Mucosa of rectum (tissue), 2 donors: ENCODE measurements around the gene NNT.
"Not testable (repeated sequence)": the region's sequence is repeated elsewhere in the genome, so short reads cannot be mapped to it uniquely, and the experiment has no call there.

Experiments used
- H3K27ac ChIP-seq, 2 donors: one replicate each; pipeline ENCODE4 v1.7.0; 2013; ENCODE audit warnings: inconsistent platforms in 2 of 2, low read depth in 2 of 2, low read length in 2 of 2
- H3K27me3 ChIP-seq, 2 donors: one replicate each; pipeline ENCODE4 v1.7.0; 2013; ENCODE audit warnings: low read length in 2 of 2; ENCODE audit not compliant: control insufficient read depth in 2 of 2, insufficient read depth in 2 of 2
- H3K36me3 ChIP-seq, 2 donors: one replicate each; pipeline ENCODE4 v1.7.0; 2013; ENCODE audit warnings: low read length in 2 of 2; ENCODE audit not compliant: control insufficient read depth in 2 of 2, insufficient read depth in 2 of 2
- H3K4me1 ChIP-seq, 2 donors: one replicate each; pipeline ENCODE4 v1.7.0; 2013; ENCODE audit warnings: low read length in 2 of 2, mild to moderate bottlenecking in 1 of 2; ENCODE audit not compliant: control insufficient read depth in 2 of 2, insufficient read depth in 2 of 2
- H3K4me3 ChIP-seq, 2 donors: one replicate each; pipeline ENCODE4 v1.7.0; 2013; ENCODE audit warnings: low read length in 2 of 2
- H3K9ac ChIP-seq, 2 donors: one replicate each; pipeline ENCODE4 v1.7.0; 2013; ENCODE audit warnings: low read length in 2 of 2, low read depth in 1 of 2, mild to moderate bottlenecking in 1 of 2
- H3K9me3 ChIP-seq, 2 donors: one replicate each; pipeline ENCODE4 v1.7.0; 2013; ENCODE audit warnings: low read length in 2 of 2; ENCODE audit not compliant: control insufficient read depth in 2 of 2
- donor health status: healthy.
- donor health status: Normal muscosa, but diverticular disease.

NNT gene

DNA sequence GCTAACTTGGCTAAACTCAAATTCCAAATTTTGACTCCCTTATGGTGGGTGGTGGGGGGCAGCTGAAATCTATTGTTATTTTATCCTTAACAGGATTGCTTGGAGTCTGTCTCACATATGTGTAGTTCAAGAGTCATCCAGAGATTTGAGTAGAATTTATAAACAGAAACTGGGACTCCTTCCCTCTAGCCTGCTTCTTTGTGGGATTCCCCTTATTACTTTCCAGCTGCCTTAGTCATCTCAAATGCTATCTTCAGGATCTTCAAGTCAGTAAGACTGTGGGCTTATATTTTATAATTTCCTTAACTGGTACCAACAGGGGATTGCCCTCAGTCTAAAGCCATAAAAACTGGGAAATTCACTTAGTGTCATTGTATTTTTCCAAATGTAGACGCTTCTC lies 55.5 kb downstream of the NNT start:
- no peak overlapping the region for H3K4me3 ChIP-seq
- no peak overlapping the region for H3K27ac ChIP-seq
- H3K9me3 ChIP-seq: no peaks in the 10 kb centered on the region
- H3K9ac ChIP-seq: no peak overlapping the region
- H3K27me3 ChIP-seq: no peaks in the 10 kb centered on the region
- H3K4me1 ChIP-seq: no peaks in the 10 kb centered on the region
- peaks cover 28 to 30% of the 10 kb centered on the region in 2 donors for H3K36me3 ChIP-seq

DNA sequence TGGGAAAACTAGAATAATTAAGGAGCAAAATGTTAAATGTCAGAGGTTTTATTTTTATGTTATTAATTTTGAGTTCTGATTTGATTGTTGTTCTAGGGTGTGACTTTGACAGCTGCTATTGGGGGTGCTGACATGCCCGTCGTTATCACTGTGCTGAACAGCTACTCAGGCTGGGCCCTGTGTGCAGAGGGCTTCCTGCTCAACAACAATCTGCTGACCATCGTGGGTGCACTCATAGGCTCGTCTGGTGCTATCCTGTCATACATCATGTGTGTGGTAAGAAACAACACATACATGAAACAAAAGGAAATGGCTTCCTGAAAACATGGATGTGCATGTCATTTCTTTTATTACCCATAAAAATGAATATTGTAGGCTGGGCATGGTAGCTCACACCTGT lies 56.1 kb downstream of the NNT start:
- Histone ChIP-seq H3K9ac (no peak overlapping the region), H3K4me1 (no peaks in the 10 kb centered on the region), H3K4me3 (no peak overlapping the region), H3K27me3 (no peaks in the 10 kb centered on the region), H3K36me3 (peaks cover 24 to 31% of the 10 kb centered on the region in 2 donors), H3K9me3 (no peaks in the 10 kb centered on the region), H3K27ac (no peak overlapping the region)

DNA sequence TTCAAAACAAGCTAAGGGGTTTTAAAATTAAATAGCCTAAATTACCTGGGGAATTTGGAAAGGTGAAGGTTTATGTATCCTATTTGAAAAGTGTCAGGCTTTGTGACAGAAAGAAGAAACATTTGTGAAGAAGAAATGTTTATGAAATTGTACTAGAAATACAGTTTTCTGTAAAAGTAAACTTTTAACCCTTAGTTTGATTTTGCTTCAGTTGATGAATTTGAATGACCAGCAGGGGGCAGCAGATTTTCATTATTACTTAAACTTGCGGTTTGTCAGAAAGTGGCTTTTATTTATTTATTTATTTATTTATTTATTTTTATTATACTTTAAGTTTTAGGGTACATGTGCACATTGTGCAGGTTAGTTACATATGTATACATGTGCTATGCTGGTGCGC lies 58.1 kb downstream of the NNT start:
- no peaks in the 10 kb centered on the region for H3K9me3 ChIP-seq
- H3K4me3 ChIP-seq: no peak overlapping the region
- H3K27ac ChIP-seq: no peak overlapping the region
- H3K4me1 ChIP-seq: no peaks in the 10 kb centered on the region
- H3K9ac ChIP-seq: no peak overlapping the region
- H3K36me3 ChIP-seq: peaks cover 14 to 28% of the 10 kb centered on the region in 2 donors
- no peaks in the 10 kb centered on the region for H3K27me3 ChIP-seq

DNA sequence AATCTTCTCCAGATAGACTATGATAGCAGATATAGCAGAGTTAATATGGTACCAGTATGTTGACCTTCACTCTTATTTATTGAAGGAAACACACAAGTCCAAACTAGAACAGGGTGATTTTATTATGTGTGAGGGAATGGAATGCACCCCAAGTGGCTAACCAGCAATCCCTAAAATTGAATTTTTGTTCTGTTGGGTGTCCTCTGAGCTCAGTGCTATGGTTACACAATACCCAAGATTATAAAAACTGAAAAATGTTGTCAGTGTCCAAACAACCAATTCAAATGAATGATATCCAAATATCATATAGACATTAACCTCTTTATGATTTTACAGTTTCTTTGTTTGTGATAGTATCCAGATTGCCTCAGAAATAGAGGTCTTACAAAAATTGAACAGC lies 60.9 kb downstream of the NNT start:
- H3K9ac ChIP-seq: no peak overlapping the region
- H3K27ac ChIP-seq: no peak overlapping the region

DNA sequence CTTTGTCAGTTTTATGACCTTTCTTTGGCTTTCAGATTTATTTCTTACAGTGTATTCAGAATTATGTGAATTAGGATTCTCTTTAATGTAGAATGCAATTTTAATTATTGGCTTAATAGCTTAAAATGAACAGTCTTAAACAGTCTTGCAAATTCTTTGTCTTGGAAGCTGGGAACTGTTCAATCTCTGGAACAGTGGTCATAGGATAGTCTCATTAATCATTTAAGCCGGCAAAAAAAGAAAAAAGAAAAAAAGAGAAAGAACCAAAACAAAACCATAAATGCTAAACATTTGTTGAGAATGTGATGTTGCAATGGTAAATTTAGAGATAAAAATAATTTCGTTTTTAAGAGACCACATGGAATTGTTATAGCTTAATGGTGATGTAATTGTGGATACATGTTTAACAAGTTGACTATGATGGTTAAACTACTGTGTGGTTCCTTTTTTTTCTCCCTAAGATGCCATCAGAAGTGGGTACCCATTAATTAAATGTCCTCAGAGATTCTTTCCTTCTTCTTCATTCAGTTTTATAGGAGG lies 61.6 kb downstream of the NNT start:
- Histone ChIP-seq H3K4me3 (no peak overlapping the region), H3K4me1 (no peaks in the 10 kb centered on the region), H3K9me3 (no peaks in the 10 kb centered on the region), H3K27ac (no peak overlapping the region), H3K27me3 (no peaks in the 10 kb centered on the region), H3K9ac (no peak overlapping the region), H3K36me3 (peaks cover 7 to 9% of the 10 kb centered on the region in 2 donors)

More for the DNA sequence above, 60.9 kb downstream of the NNT start:
- peaks cover 13 to 15% of the 10 kb centered on the region in 2 donors for H3K36me3 ChIP-seq
- H3K4me1 ChIP-seq: no peaks in the 10 kb centered on the region
- H3K4me3 ChIP-seq: no peak overlapping the region
- no peaks in the 10 kb centered on the region for H3K9me3 ChIP-seq
- H3K27me3 ChIP-seq: no peaks in the 10 kb centered on the region

DNA sequence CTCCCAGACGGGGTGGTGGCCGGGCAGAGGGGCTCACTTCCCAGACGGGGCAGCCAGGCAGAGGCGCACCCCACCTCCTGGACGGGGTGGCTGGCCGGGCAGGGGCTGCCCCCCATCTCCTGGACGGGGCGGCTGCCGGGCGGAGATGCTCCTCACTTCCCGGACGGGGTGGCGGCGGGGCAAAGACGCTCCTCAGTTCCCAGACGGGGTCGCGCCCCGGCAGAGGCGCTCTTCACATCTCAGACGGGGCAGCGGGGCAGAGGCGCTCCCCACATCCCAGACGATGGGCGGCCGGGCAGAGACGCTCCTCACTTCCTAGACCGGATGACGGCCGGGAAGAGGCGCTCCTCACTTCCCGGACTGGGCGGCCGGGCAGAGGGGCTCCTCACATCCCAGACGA lies 62.8 kb downstream of the NNT start:
- not testable (repeated sequence) for H3K36me3 ChIP-seq, H3K9ac ChIP-seq, H3K27me3 ChIP-seq, H3K4me3 ChIP-seq, H3K9me3 ChIP-seq, H3K4me1 ChIP-seq, H3K27ac ChIP-seq

DNA sequence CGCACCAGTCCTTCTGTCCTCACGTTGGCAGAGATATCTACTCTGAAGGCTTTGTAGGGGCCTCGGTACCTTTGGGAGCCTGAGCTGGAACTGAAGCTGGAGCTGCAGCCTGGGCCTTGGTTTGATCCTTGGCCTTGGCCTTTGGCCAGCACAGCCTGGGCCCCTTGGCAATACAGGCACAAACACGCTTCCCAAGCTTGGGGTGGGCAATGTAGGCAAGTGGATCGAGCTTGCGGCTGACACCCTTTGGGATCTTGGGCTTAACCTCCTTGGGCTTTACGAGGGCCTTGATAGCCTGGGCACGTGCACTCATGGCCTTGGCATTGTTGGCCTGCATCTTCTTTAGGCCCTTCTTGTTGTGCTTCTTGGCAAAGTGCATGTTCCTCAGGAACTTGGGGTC lies 63.7 kb downstream of the NNT start:
- not testable (repeated sequence) for H3K27ac ChIP-seq, H3K4me3 ChIP-seq, H3K9me3 ChIP-seq, H3K36me3 ChIP-seq, H3K9ac ChIP-seq, H3K27me3 ChIP-seq, H3K4me1 ChIP-seq

DNA sequence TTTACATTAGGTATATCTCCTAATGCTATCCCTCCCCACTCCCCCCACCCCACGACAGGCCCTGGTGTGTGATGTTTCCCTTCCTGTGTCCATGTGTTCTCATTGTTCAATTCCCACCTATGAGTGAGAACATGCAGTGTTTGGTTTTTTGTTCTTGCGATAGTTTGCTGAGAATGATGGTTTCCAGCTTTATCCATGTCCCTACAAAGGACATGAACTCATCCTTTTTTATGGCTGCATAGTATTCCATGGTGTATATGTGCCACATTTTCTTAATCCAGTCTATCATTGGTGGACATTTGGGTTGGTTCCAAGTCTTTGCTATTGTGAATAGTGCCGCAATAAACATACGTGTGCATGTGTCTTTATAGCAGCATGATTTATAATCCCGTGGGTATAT lies 64.4 kb downstream of the NNT start:
- not testable (repeated sequence) for H3K27me3 ChIP-seq, H3K27ac ChIP-seq, H3K9me3 ChIP-seq, H3K4me1 ChIP-seq, H3K4me3 ChIP-seq, H3K36me3 ChIP-seq, H3K9ac ChIP-seq

GRCh38 chr5:43674536-43674935 lies 71.6 kb downstream of the NNT start:
- H3K36me3 ChIP-seq: peaks cover 0 to 10% of the 10 kb centered on the region in 2 donors
- H3K4me1 ChIP-seq: no peaks in the 10 kb centered on the region
- no peaks in the 10 kb centered on the region for H3K27me3 ChIP-seq
- H3K9ac ChIP-seq: no peak overlapping the region
- H3K4me3 ChIP-seq: no peak overlapping the region
- no peak overlapping the region for H3K27ac ChIP-seq
- no peaks in the 10 kb centered on the region for H3K9me3 ChIP-seq

DNA sequence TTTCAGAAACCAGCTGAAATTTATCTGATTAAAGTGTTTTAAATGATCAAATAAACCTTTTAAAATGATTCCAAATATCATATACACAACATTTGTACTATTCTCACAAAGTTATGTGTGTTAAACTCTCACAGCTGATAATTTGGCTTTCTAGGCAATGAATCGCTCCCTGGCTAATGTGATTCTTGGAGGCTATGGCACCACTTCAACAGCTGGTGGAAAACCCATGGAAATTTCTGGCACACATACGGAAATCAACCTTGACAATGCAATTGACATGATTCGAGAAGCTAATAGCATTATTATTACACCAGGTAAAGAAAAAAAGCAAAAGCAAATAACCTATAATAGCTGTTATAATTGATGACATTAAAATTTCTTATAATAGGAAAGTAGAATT lies 72.4 kb downstream of the NNT start:
- Histone ChIP-seq H3K9ac (no peak overlapping the region), H3K9me3 (no peaks in the 10 kb centered on the region), H3K4me1 (no peaks in the 10 kb centered on the region), H3K27me3 (no peaks in the 10 kb centered on the region), H3K27ac (no peak overlapping the region), H3K36me3 (peaks cover 2 to 10% of the 10 kb centered on the region in 2 donors), H3K4me3 (no peak overlapping the region)
